Sigmoid colon (tissue), 7 donors: Measurements from ENCODE around the gene UBAP1L. TPM values are rescaled to one million over a fixed set of nuclear protein-coding genes. Genes with fewer than 3 reads are reported as not detected.

ENCODE experiments used
- DNase-seq: peaks from one replicate; pipeline ENCODE4 v3.0.0-alpha.2; 2019
- H3K27ac ChIP-seq, 4 donors: fragments of 200-600 bp; sonication (generic); one replicate each; pipeline ENCODE4 v1.5.1; 2016 to 2019; ENCODE audit warnings: mild to moderate bottlenecking in 1 of 4
- H3K27me3 ChIP-seq, 3 donors: fragments of 200-600 bp; sonication (generic); one replicate each; pipeline ENCODE4 v1.5.1; 2019; ENCODE audit warnings: mild to moderate bottlenecking in 1 of 3
- H3K36me3 ChIP-seq, 4 donors: fragments of 200-600 bp; sonication (generic); one replicate each; pipeline ENCODE4 v1.5.1; 2016 to 2019
- H3K4me1 ChIP-seq, 4 donors: fragments of 200-600 bp; sonication (generic); one replicate each; pipeline ENCODE4 v1.5.1; 2017 to 2019
- H3K4me3 ChIP-seq, 4 donors: fragments of 200-600 bp; sonication (generic); one replicate each; pipeline ENCODE4 v1.5.1; 2017 to 2019; ENCODE audit warnings: mild to moderate bottlenecking in 2 of 4, moderate library complexity in 1 of 4
- H3K9me3 ChIP-seq, 4 donors: fragments of 200-600 bp in 3 of 4; sonication (generic) in 3 of 4; one replicate each; pipeline versions ENCODE4 v1.5.1 to v1.6.1; 2013 to 2019
- EP300 ChIP-seq, 4 donors: sonication (generic); formaldehyde crosslinking; IDR thresholded peaks; one replicate each; pipeline ENCODE4 v1.6.1; 2017; ENCODE audit warnings: antibody characterized with exemption in 4 of 4
- POLR2A ChIP-seq, 2 donors: fragments of 450-650 bp; IDR thresholded peaks; one replicate each; pipeline ENCODE4 v1.6.1; 2016; ENCODE audit warnings: antibody characterized with exemption in 2 of 2, mild to moderate bottlenecking in 2 of 2, moderate library complexity in 2 of 2
- POLR2AphosphoS5 ChIP-seq, 4 donors: sonication (generic); formaldehyde crosslinking; IDR thresholded peaks; one replicate each; pipeline ENCODE4 v1.6.1; 2017; ENCODE audit warnings: antibody characterized with exemption in 4 of 4
- WGBS, 2 donors: extraction: QIAGEN DNeasy Blood & Tissue Kit; methylation state at CpG; one replicate each; pipeline ENCODE4 v1.1.7; 2013; 5-methylcytosine and 5-hydroxymethylcytosine counted together
- intact Hi-C: fragments of 100-400 bp; cut with DNase I; formaldehyde crosslinking; loops from one replicate; pipeline ENCODE4 v1.15.1; 2023
- polyA plus RNA-seq, 3 donors: library from polyadenylated mRNA; stranded (reverse); fragments of 200-250 nt; gene quantifications; one replicate each; pipeline ENCODE4 v1.2.3, GENCODE V29; 2013
- total RNA-seq, 4 donors: library from RNA; depleted of rRNA; stranded (reverse); fragments of >200 nt; gene quantifications; one replicate each; pipeline ENCODE4 v1.1.0, GENCODE V29; 2016
- TF ChIP-seq, protein P1 (sequence below), 4 experiments: fragments of 450-650 bp in 3 of 4; fragments of 200-600 bp in 1 of 4; IDR thresholded peaks; one replicate each; pipeline ENCODE4 v1.5.1; 2016 to 2019; ENCODE audit warnings: antibody characterized with exemption in 4 of 4, mild to moderate bottlenecking in 3 of 4, moderate library complexity in 2 of 4
- donor health status: healthy with polysubstance abuse.
- donor health status: Bipolar disorder and iron deficiency.
- donor health status: healthy.

The UBAP1L gene
- total and polyA plus RNA-seq, 7 donors: 0.23 to 5.7 (median 4.0) TPM; not detected in 1

DNA sequence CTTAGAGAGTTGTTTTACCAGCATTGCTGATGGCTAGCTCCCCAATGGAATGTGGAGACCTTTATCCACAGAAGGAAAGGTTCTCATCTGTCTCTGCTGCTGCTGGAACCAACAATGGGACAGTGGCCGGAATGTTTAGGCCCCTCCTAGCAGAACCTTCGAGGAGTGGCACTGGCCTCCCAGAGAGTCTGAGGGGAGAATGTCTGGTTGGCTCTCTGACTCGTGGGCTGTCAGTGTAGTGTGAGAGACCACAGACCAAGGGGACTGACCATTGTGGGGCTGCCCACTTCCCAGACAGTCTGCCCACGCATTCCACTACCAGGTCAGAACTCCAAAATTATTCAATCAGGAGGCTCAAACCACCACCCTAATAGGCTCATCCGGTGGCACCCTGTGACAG, 52.3 kb downstream of the UBAP1L start:
- TF ChIP-seq POLR2AphosphoS5 (IDR thresholded peaks at IDR 0.05) (no peak), POLR2A (IDR thresholded peaks at IDR 0.05) (no peak), EP300 (IDR thresholded peaks at IDR 0.05) (no peak)
- TF ChIP-seq, protein P1, sequence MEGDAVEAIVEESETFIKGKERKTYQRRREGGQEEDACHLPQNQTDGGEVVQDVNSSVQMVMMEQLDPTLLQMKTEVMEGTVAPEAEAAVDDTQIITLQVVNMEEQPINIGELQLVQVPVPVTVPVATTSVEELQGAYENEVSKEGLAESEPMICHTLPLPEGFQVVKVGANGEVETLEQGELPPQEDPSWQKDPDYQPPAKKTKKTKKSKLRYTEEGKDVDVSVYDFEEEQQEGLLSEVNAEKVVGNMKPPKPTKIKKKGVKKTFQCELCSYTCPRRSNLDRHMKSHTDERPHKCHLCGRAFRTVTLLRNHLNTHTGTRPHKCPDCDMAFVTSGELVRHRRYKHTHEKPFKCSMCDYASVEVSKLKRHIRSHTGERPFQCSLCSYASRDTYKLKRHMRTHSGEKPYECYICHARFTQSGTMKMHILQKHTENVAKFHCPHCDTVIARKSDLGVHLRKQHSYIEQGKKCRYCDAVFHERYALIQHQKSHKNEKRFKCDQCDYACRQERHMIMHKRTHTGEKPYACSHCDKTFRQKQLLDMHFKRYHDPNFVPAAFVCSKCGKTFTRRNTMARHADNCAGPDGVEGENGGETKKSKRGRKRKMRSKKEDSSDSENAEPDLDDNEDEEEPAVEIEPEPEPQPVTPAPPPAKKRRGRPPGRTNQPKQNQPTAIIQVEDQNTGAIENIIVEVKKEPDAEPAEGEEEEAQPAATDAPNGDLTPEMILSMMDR (IDR thresholded peaks at IDR 0.05): no peak
- Histone ChIP-seq H3K9me3 (no peaks in the 10 kb centered on the region), H3K27me3 (no peaks in the 10 kb centered on the region), H3K4me1 (peaks cover 0 to 77% (median 49%) of the 10 kb centered on the region in 4 donors), H3K36me3 (peaks cover 0 to 18% (median 10%) of the 10 kb centered on the region in 4 donors), H3K4me3 (no peak overlapping the region), H3K27ac (peak overlapping the region; percentile 73 to 96 (median 89))
- intact Hi-C loops: no loop called here
- DNase-seq: no peak
- WGBS, 2 donors: 81 to 84% methylated on average over 5 of the region's 5 CpGs

- Histone ChIP-seq H3K27me3 (no peaks in the 10 kb centered on the region), H3K36me3 (peaks cover 0 to 24% (median 13%) of the 10 kb centered on the region in 4 donors), H3K4me1 (peaks cover 0 to 70% (median 47%) of the 10 kb centered on the region in 4 donors), H3K4me3 (no peak overlapping the region), H3K9me3 (no peaks in the 10 kb centered on the region), H3K27ac (peak overlapping the region; percentile 73 to 96 (median 89))
- intact Hi-C loops: no loop called here
- DNase-seq: peak; percentile 57
- TF ChIP-seq EP300 (IDR thresholded peaks at IDR 0.05): no peak
- TF ChIP-seq POLR2AphosphoS5 (IDR thresholded peaks at IDR 0.05): no peak
- TF ChIP-seq, protein P1 (IDR thresholded peaks at IDR 0.05): no peak
- no peak for TF ChIP-seq POLR2A (IDR thresholded peaks at IDR 0.05)
- 80 to 85% methylated on average over 5 of the region's 5 CpGs for WGBS, 2 donors
These were observed 52.9 kb downstream of the UBAP1L start for GRCh38 chr15:65062061-65062460.

- Histone ChIP-seq H3K4me1 (peaks cover 0 to 61% (median 44%) of the 10 kb centered on the region in 4 donors), H3K27me3 (no peaks in the 10 kb centered on the region), H3K9me3 (no peaks in the 10 kb centered on the region), H3K36me3 (peaks cover 0 to 32% (median 14%) of the 10 kb centered on the region in 4 donors), H3K27ac (peak overlapping the region; percentile 73 to 96 (median 89)), H3K4me3 (no peak overlapping the region)
- 87% methylated on average over 6 of the region's 6 CpGs for WGBS, 2 donors
- DNase-seq: peak; percentile 72
- intact Hi-C loops: no loop called here
- no peak for TF ChIP-seq POLR2A (IDR thresholded peaks at IDR 0.05)
- TF ChIP-seq EP300 (IDR thresholded peaks at IDR 0.05): no peak
- TF ChIP-seq, protein P1 (IDR thresholded peaks at IDR 0.05): no peak
- no peak for TF ChIP-seq POLR2AphosphoS5 (IDR thresholded peaks at IDR 0.05)
These were observed 54.2 kb downstream of the UBAP1L start for GRCh38 chr15:65060641-65061397.

- Histone ChIP-seq H3K36me3 (peaks cover 0 to 40% (median 14%) of the 10 kb centered on the region in 4 donors), H3K9me3 (no peaks in the 10 kb centered on the region), H3K27ac (peak overlapping the region; percentile 73 to 96 (median 89)), H3K4me1 (peaks cover 0 to 61% (median 45%) of the 10 kb centered on the region in 4 donors), H3K4me3 (no peak overlapping the region), H3K27me3 (no peaks in the 10 kb centered on the region)
- peak; percentile 27 for DNase-seq
- intact Hi-C loops: no loop called here
- WGBS, 2 donors: 88 to 92% methylated on average over 4 of the region's 4 CpGs
- TF ChIP-seq, protein P1 (IDR thresholded peaks at IDR 0.05): no peak
- TF ChIP-seq EP300 (IDR thresholded peaks at IDR 0.05) (no peak), POLR2A (IDR thresholded peaks at IDR 0.05) (no peak), POLR2AphosphoS5 (IDR thresholded peaks at IDR 0.05) (no peak)
These were observed 54.9 kb downstream of the UBAP1L start for GRCh38 chr15:65059931-65060596.
